GM12878 (cell line): ENCODE results near the gene FMOD. TPM values are rescaled to one million over a fixed set of nuclear protein-coding genes. Genes with fewer than 3 reads are reported as not detected.

Experiments used
- ATAC-seq: fragments of 200-7000 bp; cut with Tn5 transposase; 3 replicates; pipeline ENCODE4 v1.9.1; 2020; ENCODE audit warnings: mild to moderate bottlenecking, moderate library complexity
- BruUV-seq: library from RNA; stranded (reverse); fragments of 400-500 nt; replicated peaks from 2 replicates; lab custom pipeline; 2021; lab: Mats Ljungman, UMichigan
- CTCF ChIA-PET: fragments of 300-600 bp; sonication (Branson Sonifier 250); formaldehyde crosslinking; extraction: SDS; loops from one replicate; lab custom pipeline; 2021; ENCODE audit warnings: inconsistent platforms; lab: Yijun Ruan, JAX
- POLR2A ChIA-PET: fragments of 350-600 bp; formaldehyde crosslinking; extraction: SDS; loops from one replicate; lab custom pipeline; 2021; ENCODE audit warnings: inconsistent platforms; lab: Charles Lee
- RAD21 ChIA-PET: fragments of 300-600 bp; sonication (Branson Sonifier 250); formaldehyde crosslinking; loops from one replicate; lab custom pipeline; 2023; ENCODE audit warnings: antibody characterized with exemption; ENCODE audit not compliant: unreplicated experiment; lab: Charles Lee
- SMC1A ChIA-PET: fragments of 300-600 bp; sonication (Branson Sonifier 250); formaldehyde crosslinking; loops from one replicate; lab custom pipeline; 2023; ENCODE audit not compliant: unreplicated experiment, uncharacterized antibody; lab: Charles Lee
- DNase-seq: peaks from one replicate; pipeline ENCODE4 v3.0.0-alpha.2; 2011; ENCODE audit warnings: low read depth, low spot score
- FAIRE-seq: peaks from 3 replicates; lab custom pipeline; 2011; peaks lifted over from hg19 to GRCh38; lab: Jason Lieb, UNC
- H2AFZ ChIP-seq: 2 replicates; pipeline ENCODE4 v1.6.0; 2011; ENCODE audit warnings: low read depth, low read length, control low read depth; ENCODE audit not compliant: control insufficient read depth
- H3K27ac ChIP-seq: 2 replicates; pipeline ENCODE4 v1.5.1; 2011; ENCODE audit warnings: control low read depth; ENCODE audit not compliant: control insufficient read depth, insufficient read depth
- H3K27me3 ChIP-seq, 2 experiments: replicated peaks in 1 of 2; 2 replicates each; pipeline versions ENCODE4 v1.6.0 to v1.6.1; 2011; ENCODE audit warnings: low read length in 1 of 2; ENCODE audit not compliant: control insufficient read depth in 2 of 2, insufficient read depth in 2 of 2
- H3K36me3 ChIP-seq, 2 experiments: 2 replicates each; pipeline ENCODE4 v1.5.1; 2011; ENCODE audit warnings: low read length in 1 of 2; ENCODE audit not compliant: control insufficient read depth in 2 of 2, insufficient read depth in 2 of 2
- H3K4me1 ChIP-seq: 2 replicates; pipeline ENCODE4 v1.6.1; 2011; ENCODE audit warnings: mild to moderate bottlenecking, low read length, moderate library complexity, mixed read lengths; ENCODE audit not compliant: control insufficient read depth, insufficient read depth
- H3K4me2 ChIP-seq: 2 replicates; pipeline ENCODE4 v1.6.0; 2011; ENCODE audit warnings: control low read depth; ENCODE audit not compliant: control insufficient read depth, insufficient read depth
- H3K4me3 ChIP-seq: fragments of 200-600 bp; sonication (generic); 2 replicates; pipeline ENCODE4 v1.5.1; 2016
- H3K79me2 ChIP-seq: 2 replicates; pipeline ENCODE4 v1.6.0; 2011; ENCODE audit warnings: low read length; ENCODE audit not compliant: control insufficient read depth, insufficient read depth
- H3K9ac ChIP-seq: 2 replicates; pipeline ENCODE4 v1.8.0; 2011; ENCODE audit warnings: low read length, control low read depth, mixed read lengths; ENCODE audit not compliant: control insufficient read depth, insufficient read depth
- H3K9me3 ChIP-seq: replicated peaks from 3 replicates; pipeline ENCODE4 v1.5.1; 2011; ENCODE audit warnings: mild to moderate bottlenecking, low read length; ENCODE audit not compliant: control insufficient read depth, insufficient read depth
- H4K20me1 ChIP-seq: 2 replicates; pipeline ENCODE4 v1.6.0; 2011; ENCODE audit not compliant: control insufficient read depth, insufficient read depth
- BCLAF1 ChIP-seq: fragments of 450-650 bp; IDR thresholded peaks from 2 replicates; pipeline ENCODE4 v1.6.1; 2017; ENCODE audit warnings: antibody characterized with exemption, mild to moderate bottlenecking, moderate library complexity
- GABPA ChIP-seq: IDR thresholded peaks from 2 replicates; pipeline ENCODE4 v1.6.1; 2014; ENCODE audit warnings: antibody characterized with exemption, low read depth, mild to moderate bottlenecking, inconsistent platforms
- JUNB ChIP-seq: IDR thresholded peaks from 2 replicates; pipeline ENCODE4 v1.6.1; 2016; ENCODE audit warnings: antibody characterized with exemption, mild to moderate bottlenecking
- PKNOX1 ChIP-seq: fragments of 450-650 bp; IDR thresholded peaks from 2 replicates; pipeline ENCODE4 v1.6.1; 2016; ENCODE audit warnings: mild to moderate bottlenecking
- ZBED1 ChIP-seq: IDR thresholded peaks from 2 replicates; pipeline ENCODE4 v1.6.1; 2016; ENCODE audit warnings: borderline replicate concordance
- WGBS: methylation state at CpG from one replicate; pipeline ENCODE4 v1.1.6; 2016; ENCODE audit warnings: low lambda C conversion rate; ENCODE audit not compliant: insufficient replicate concordance, insufficient coverage; ENCODE audit errors: missing lambda C conversion rate; 5-methylcytosine and 5-hydroxymethylcytosine counted together
- in situ Hi-C: fragments of 300-500 bp; cut with MboI; formaldehyde crosslinking; loops from 9 replicates; pipeline ENCODE4 v1.14.3; 2018; ENCODE audit warnings: mixed read lengths
- intact Hi-C: fragments of 100-400 bp; cut with micrococcal nuclease; formaldehyde crosslinking; loops from one replicate; pipeline ENCODE4 v1.14.2; 2022; ENCODE audit not compliant: unreplicated experiment
- polyA plus RNA-seq, 11 experiments: library from polyadenylated mRNA; depleted of rRNA in 4 of 11; unstranded in 6 of 11; stranded (reverse) in 5 of 11; fragments of >200 nt; fragmentation: Nextera tagmentation in 4 of 11; fragmentation: Illumina TruSeq in 1 of 11; extraction: Ambion mirVana in 4 of 11; extraction: Trizol in 1 of 11; gene quantifications; 1 replicate in 1 of 11; 2 replicates in 10 of 11; pipeline versions ENCODE4 v1.2.1 to v1.2.3, GENCODE V29; 2011 to 2016; ENCODE audit warnings: inconsistent platforms in 2 of 11, missing spikeins in 2 of 11, low read depth in 1 of 11
- total RNA-seq, 4 experiments: library from RNA; depleted of rRNA in 3 of 4; stranded (reverse); fragments of >200 nt in 3 of 4; fragmentation: Illumina TruSeq in 1 of 4; extraction: Trizol in 1 of 4; gene quantifications; 2 replicates each; pipeline versions ENCODE4 v1.2.1 to v1.2.3, GENCODE V29; 2013 to 2021

Gene FMOD
- total and polyA plus RNA-seq, 10 of the 15 experiments (the other 5 are each of a cell fraction or from before 2014, with no cell fraction given) = 0.03 to 0.26 (median 0.11) TPM; not detected in 7

- DNase-seq = no peak
- intact Hi-C loops = no loop called here
- RAD21 ChIA-PET = interaction anchor here (1.2 to 2.2 kb wide), 2 partner anchors 71 to 86 kb away, joined by 3 to 9 read pairs; no protein-coding TSS in a partner anchor
- no peak overlapping the region for H3K27ac ChIP-seq
- no peak for FAIRE-seq
- TF ChIP-seq JUNB = no peak
- no peak for TF ChIP-seq GABPA
- TF ChIP-seq BCLAF1 = no peak
- TF ChIP-seq ZBED1 = no peak
- no peak for TF ChIP-seq PKNOX1
- BruUV-seq = no TSS peak
- in situ Hi-C loops = no loop called here
- H3K4me2 ChIP-seq = no peak overlapping the region
- no peaks in the 10 kb centered on the region for H3K36me3 ChIP-seq
- H3K79me2 ChIP-seq = no peaks in the 10 kb centered on the region
- no peak for ATAC-seq
- H3K4me1 ChIP-seq = no peaks in the 10 kb centered on the region
- 64% methylated on average over 2 of the region's 2 CpGs for WGBS
- H3K4me3 ChIP-seq = no peak overlapping the region
- peaks cover 0 to 10% of the 10 kb centered on the region in 2 experiments; a peak in 3 of 4 replicates for H3K27me3 ChIP-seq
- POLR2A ChIA-PET = no interaction called here
- CTCF ChIA-PET = interaction anchor here (15.0 kb wide), 1 partner anchor 11 kb away, joined by 184 read pairs; no protein-coding TSS in a partner anchor
- no peak overlapping the region for H3K9ac ChIP-seq
- no peak overlapping the region for H2AFZ ChIP-seq
- no peaks in the 10 kb centered on the region for H4K20me1 ChIP-seq
- SMC1A ChIA-PET = interaction anchor here (1.0 kb wide), 1 partner anchor 20 kb away, joined by 3 read pairs; no protein-coding TSS in a partner anchor
- peaks cover 8% of the 10 kb centered on the region; the same call in 2 of the 3 replicates for H3K9me3 ChIP-seq
Measured at GRCh38 chr1:203354246-203354645, 3.3 kb upstream of the FMOD start.
